GM12875 (cell line): ENCODE results near the gene TNNC2.

Experiments
- H3K4me3 ChIP-seq: one replicate; pipeline ENCODE4 v1.5.1; 2011; ENCODE audit warnings: low read depth, low read length, control low read depth
- TF ChIP-seq, protein P1 (sequence below): IDR thresholded peaks from 2 replicates; pipeline ENCODE4 v1.5.1; 2011; ENCODE audit warnings: low read depth, mild to moderate bottlenecking, control low read depth, inconsistent platforms, low read length, moderate library complexity, borderline replicate concordance; ENCODE audit not compliant: insufficient read depth

The TNNC2 gene

DNA sequence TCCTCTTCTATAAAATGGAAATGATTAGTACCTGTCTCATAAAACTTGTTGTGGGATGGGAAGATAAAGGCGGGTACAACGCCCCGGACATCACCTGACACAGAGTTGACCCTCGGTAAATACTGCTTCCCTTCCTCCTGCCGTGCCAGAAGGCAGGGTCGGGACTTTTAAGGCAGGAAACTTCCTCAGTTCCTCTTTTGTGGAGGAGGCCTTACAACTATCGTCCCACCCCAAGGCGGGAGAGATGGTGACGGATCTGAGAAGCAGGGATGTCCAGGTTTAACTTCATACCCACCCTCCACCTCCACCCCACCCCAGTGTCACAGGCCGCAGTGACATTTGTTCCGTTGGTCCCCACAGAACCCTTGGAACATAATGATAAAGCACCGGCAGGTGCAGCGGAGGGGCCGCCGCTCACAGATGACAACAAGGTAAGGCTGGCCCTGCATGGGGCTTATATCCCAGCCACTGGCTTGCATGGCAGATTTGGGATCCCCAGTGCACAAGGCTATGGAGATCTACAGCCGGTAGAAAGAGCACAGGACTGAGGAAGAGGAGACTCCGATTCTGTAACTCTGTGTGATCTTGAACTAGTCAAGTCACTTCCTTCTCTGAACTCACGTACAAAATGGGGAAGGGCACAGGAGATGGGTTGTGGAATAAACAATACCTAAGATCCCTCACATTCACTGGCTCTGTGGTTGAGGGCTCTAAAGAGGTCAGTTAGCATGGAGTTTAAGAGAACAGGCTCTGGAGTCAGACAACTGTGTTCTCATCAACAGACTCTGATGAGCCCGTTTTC is 34.6 kb downstream of the TNNC2 start:
- H3K4me3 ChIP-seq: peak overlapping the region; percentile 65
- TF ChIP-seq, protein P1, sequence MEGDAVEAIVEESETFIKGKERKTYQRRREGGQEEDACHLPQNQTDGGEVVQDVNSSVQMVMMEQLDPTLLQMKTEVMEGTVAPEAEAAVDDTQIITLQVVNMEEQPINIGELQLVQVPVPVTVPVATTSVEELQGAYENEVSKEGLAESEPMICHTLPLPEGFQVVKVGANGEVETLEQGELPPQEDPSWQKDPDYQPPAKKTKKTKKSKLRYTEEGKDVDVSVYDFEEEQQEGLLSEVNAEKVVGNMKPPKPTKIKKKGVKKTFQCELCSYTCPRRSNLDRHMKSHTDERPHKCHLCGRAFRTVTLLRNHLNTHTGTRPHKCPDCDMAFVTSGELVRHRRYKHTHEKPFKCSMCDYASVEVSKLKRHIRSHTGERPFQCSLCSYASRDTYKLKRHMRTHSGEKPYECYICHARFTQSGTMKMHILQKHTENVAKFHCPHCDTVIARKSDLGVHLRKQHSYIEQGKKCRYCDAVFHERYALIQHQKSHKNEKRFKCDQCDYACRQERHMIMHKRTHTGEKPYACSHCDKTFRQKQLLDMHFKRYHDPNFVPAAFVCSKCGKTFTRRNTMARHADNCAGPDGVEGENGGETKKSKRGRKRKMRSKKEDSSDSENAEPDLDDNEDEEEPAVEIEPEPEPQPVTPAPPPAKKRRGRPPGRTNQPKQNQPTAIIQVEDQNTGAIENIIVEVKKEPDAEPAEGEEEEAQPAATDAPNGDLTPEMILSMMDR: no peak

DNA sequence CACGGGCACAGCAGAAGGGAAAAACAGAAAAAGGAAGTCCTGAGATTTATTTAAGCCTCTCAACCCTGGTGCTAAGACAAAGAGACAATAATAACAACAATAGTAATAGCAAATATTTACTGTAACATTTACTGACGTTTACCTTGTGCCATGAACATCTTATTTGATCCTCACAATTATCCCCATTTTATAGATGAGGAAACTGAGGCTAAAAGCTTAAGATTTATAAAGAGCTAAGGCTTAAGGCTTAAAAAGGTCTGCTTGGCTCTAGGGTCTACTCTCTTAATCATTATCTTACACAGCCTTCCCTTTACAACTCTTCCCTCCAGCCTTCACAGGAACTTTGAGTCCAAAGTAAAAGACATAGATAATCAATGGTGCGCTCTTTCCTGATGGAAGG is 38.8 kb downstream of the TNNC2 start:
- TF ChIP-seq, protein P1: no peak
- no peak overlapping the region for H3K4me3 ChIP-seq

DNA sequence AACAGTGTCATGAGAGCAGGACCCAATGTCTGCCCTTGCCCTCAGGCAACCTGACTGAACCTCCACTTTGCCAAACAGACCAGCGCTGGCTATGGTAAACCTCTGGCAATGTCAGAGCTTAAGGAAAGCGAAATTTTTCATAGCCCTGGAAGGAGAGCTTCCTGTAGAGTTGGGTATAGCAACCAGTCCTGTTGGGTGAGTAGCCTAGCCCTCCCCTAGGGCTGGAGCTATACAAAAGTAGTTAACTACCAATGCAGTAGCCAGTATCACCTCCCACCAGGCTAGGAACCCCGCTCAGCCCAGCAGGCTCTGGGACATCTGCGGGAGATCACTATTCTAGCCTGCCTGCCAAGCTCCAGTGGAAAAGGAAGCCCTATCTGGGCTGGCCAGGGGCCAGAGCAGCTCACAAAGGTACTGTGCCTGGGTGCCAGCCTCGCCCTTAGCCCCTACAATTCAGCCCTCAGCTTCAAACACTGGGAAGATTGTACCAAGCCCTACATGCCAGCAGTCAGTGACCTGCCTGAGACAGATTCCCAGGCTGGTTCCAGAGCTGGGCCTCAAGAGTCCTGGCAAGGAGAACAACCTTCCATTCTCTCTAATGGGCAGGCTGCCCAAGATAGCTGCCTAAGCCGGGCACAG is 43.3 kb downstream of the TNNC2 start:
- H3K4me3 ChIP-seq: no peak overlapping the region
- TF ChIP-seq, protein P1: no peak

DNA sequence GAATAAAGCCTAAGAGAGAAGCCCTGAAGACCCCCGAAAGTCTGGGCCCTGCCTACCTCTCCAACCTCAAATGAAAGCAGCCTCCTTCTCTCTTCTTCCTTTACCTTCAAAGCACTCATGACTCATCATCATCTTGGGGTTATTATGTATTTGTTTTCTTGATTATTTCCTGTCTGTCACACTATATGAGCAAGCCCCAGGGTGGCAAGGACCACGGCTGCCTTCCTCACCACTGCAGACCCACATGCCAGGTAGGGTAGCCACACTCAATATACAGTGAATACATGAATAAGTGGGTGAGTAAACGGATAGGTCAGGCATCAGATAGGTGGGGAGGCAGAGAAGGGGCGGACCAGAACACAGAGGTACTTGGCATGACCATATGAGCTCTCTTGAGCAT is 44.2 kb downstream of the TNNC2 start:
- no peak overlapping the region for H3K4me3 ChIP-seq
- TF ChIP-seq, protein P1: no peak

DNA sequence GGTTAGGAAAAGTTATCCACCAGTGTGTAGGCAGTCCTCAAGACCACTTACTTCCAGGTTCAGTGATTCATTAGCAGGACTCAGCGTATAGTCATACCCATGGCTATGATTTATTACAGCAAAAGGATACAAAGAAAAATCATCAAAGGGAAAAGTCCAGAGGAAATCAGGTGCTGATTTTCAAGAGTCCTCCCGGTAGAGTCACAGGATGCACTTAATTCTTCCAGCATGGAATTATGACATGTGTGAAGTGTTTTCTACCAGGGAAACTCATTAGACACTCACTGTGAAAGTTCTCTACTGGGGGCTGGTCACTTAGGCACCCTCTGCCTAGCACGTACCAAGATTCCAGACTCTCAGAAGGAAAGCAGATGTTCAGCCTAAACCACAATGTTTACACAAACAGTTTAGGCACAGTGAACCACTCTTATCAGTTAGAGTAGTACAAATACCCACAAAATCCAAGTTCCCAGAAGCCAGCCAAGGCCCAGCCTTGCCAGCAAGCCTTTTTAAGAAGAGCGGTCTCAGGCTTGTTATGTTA is 45.7 kb downstream of the TNNC2 start:
- TF ChIP-seq, protein P1: no peak
- H3K4me3 ChIP-seq: no peak overlapping the region

DNA sequence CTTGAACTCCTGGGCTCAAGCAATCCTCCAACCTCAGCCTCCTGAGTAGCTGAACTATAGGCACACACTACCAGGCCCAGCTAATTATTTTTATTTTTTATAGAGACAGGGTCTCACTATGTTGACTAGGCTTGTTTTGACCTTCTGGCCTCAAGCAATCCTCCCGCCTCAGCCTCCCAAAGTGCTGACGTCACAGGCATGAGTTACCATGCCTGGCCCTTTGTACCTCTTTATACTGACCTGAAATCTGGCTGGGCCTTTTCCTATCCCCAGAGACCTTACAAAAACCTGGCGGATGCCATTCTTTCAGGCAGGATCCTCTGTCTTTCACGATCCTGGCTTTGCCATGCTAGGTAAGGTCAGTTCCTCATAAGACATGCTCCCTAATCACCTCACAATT is 47.0 kb downstream of the TNNC2 start:
- TF ChIP-seq, protein P1: no peak
- no peak overlapping the region for H3K4me3 ChIP-seq
